ENCODE results near the gene BBS9.

Gene BBS9

DNA sequence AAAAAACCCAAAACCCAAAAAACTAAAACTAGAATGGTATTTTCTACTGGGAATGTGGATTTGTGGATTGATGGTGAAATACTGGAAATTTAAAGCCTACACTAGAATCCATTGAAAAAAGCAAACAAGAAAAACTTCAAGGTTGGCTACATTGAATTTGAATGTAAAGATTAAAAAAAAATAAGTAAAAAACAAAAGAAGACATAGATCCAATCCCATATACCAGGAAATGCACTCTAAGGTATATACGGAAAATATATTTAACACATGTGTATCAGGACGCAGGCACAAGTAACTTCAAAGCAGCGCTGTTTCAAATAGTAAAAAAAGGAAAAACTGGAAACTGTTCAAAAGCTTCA lies 754 bp upstream of the BBS9 start:
- DNase-seq = no peak

DNA sequence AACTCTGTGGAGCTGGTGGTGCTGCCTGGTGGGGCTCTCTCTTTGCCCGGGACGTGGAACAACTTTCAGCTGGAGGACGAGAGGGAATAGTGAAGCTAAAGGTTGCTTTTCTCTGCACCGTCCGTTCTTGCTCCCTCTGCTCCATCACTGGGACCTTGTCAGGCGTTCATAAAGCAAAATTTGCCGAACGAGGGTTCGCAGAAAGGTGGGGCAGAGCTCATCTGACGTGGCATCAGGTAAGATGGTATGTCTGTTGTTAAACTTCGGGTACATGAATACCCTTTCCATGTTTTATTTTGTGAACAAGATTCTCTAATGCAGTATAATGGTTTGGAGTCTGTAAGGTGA lies 416 bp downstream of the BBS9 start:
- no peak for DNase-seq

GRCh38 chr7:33130184-33130583 lies 820 bp downstream of the BBS9 start:
- no peak for DNase-seq

GRCh38 chr7:33137103-33137502 lies 7.7 kb downstream of the BBS9 start:
- DNase-seq = no peak

GRCh38 chr7:33142585-33142984 lies 13.2 kb downstream of the BBS9 start:
- no peak for DNase-seq

- no peak for DNase-seq
These were observed 14.8 kb downstream of the BBS9 start for GRCh38 chr7:33143996-33144718.

DNA sequence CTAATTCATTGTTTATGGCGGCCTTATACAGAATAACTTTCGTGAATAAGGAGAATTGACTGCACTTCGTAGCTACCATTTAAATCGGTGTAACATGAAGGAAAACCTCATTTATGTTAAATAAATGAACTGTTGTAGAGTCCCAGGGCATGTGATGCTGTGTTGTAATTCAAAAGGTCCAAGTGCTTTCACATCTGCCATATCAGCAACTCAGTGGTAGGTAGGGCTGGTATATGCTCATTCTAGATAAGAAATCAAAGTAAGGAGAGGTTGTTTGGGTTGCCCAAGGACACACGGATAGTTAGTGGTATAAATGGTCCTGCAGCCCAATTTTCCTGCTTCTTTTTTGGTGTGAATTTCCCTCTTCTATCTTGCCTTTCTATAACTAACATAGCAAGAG lies 15.8 kb downstream of the BBS9 start:
- no peak for DNase-seq

DNA sequence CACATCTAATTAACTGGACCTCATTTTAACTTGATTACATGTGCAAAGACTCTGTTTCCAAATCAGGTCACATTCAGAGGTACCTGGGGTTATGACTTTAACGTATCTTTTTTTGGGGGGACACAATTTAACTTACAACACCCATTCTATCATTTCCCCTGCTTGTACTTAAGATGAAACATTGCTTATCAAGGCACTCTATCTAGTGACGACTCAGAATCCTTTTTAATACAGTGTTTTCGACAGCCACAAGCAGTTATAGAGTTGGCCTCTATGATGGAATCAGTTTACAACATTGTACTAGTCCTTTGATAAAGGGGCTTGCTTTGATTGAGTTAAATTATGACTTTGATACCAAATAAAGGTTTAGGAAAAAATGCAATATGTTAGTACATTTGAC lies 22.7 kb downstream of the BBS9 start:
- no peak for DNase-seq

GRCh38 chr7:33155811-33156210 lies 26.4 kb downstream of the BBS9 start:
- no peak for DNase-seq

DNA sequence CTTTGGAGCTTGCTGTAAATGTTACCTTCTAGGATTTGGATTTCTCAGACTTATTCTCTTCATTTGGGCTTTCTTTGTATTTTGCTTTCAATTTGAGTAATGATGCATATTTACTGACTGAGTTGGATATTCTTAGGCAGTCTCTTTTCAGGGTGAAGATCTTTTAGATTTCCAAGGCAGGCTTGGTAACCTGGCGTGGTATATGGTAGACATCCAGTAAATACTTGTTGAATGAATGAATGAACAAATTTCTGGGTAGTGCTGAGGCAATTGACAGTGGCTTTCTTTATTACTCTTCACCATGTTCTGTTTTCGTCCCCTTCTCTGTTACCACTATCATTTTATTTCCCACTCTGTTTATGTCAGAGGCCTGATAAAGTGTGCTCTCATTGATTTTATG lies 27.1 kb downstream of the BBS9 start:
- no peak for DNase-seq

DNA sequence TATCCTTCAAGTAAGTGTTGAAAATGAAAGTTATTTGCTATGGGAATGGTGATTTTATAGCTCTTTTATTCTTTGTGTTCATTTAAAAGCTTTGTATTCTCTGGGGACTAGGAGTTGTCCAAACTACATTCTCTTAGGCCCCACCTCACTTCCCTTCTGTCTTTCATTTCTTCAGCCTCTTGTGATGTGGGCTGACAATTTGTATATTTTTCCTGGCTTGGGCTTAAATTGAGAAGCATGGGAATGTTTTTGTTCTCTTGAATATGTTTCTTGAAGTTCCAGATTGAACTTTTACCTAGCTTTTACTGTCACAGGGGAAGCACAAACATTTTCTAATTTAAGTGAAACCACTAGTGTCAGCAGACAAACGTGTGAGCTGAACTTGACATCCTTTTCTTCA lies 27.9 kb downstream of the BBS9 start:
- no peak for DNase-seq

GRCh38 chr7:33157781-33158180 lies 28.4 kb downstream of the BBS9 start:
- no peak for DNase-seq

DNA sequence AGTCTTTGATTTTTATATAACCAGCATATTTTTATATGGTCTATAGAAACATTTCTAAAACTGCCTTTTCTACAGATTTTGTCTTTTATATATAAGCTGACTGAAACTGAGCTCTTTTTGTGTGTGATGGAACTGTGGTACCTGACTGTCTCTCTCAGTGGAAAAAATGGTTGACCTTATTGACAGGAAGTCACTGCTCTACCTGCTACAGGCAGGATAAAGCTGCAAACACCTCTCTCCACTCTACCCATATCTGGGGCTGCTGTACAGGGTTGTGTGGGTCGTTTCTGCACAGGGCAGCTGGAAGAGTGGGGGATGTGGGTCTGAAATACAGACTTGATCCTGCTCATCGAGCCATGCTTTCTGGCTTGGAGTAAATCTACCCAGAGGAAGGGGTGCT lies 48.5 kb downstream of the BBS9 start:
- no peak for DNase-seq

DNA sequence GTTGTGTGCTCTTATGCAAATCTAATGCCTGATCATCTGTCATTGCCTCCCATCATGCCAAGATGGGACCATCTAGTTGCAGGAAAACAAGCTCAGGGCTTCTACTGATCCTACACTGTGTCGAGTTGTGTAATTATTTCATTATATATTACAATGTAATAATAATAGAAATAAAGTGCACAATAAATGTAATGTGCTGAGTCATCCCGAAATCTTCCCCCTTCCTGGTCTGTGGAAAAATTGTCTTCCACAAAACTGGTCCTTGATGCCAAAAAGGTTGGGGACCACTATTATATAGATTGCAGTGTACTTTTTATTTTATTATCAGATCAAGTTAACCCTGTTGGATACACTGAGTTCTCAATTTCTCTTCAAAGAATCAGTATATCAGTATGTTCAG lies 50.2 kb downstream of the BBS9 start:
- DNase-seq = no peak

DNA sequence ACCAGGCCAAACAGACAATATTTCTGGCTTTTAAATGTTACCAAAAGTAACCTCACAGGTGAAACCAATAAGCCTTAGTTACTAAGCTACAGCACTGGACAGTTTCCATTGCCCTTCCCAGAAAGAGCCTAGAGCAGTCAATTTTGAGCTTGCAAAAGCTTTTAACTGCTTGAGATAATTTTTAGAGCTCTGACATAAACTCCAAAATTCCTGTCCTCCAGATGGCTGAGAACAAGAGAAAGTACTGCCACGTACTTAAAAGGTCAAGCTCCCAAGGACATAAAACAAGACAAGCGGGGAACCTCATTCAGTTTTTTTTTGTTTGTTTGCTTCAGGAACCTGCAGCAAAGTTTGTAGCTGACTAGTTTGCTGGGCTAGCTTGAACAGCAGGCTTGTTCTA lies 54.1 kb downstream of the BBS9 start:
- DNase-seq = no peak

GRCh38 chr7:33184828-33185227 lies 55.5 kb downstream of the BBS9 start:
- no peak for DNase-seq

DNA sequence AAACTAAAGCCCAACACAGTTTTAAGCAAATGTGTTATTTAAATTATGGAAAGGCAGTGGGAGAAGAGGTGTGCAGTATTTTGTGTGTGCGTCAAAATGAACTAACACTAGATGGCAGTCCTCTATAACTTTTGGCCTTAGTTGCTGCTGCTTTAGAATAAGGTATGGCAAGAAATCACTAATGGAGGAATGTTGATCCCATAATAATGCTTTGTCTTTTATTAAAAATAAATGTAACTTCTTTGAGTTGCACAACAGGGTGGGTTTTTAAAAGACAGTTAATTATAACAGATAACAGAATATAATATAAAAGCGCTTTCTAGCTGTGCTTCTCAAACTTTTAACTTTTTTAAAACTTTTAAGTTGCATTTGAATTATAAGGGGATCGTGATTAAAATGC lies 56.4 kb downstream of the BBS9 start:
- DNase-seq = peak; percentile 26

DNA sequence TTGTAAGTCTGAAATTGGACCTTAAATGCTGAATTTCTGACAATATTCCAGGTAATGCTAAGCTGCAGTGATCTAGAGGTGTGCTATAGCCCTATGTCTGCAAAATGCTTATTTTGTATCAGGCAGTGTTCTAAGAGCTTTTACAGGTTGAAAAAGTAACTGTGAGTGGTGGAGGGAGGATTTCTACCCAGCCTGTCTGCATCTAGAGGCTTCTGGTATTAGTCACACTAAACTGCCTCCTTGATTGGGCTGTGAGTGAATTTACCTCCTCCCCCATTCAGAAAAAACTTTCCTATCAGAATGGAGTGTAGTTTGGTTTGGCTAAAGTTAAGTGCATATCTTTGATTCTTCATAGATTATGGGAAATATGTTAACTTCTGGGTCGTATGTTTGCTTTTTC lies 56.8 kb downstream of the BBS9 start:
- no peak for DNase-seq

GRCh38 chr7:33190688-33191304 lies 61.4 kb downstream of the BBS9 start:
- DNase-seq = no peak

GRCh38 chr7:33191340-33191739 lies 62.0 kb downstream of the BBS9 start:
- no peak for DNase-seq

GRCh38 chr7:33192695-33193291 lies 63.4 kb downstream of the BBS9 start:
- no peak for DNase-seq

- no peak for DNase-seq
These were observed 64.0 kb downstream of the BBS9 start for GRCh38 chr7:33193308-33193864.

DNA sequence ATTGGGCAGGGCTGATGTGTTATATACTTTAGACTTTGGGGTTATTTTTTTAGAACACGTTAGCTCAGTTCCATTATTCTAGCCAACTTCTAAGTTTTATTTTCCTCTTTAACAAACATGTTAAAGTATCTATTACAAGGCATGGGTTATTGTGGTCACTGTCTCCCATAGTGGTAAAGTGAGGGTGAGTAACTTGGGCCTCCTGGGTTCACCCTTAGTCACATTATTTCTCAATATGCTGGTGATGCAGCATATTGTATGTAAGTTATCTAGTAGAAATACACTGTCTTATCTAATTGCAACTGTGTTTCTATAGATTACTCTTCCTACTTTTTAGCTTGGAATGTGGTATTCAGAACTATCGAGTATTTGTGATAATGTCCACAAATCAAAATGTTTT lies 65.9 kb downstream of the BBS9 start:
- DNase-seq = no peak

DNA sequence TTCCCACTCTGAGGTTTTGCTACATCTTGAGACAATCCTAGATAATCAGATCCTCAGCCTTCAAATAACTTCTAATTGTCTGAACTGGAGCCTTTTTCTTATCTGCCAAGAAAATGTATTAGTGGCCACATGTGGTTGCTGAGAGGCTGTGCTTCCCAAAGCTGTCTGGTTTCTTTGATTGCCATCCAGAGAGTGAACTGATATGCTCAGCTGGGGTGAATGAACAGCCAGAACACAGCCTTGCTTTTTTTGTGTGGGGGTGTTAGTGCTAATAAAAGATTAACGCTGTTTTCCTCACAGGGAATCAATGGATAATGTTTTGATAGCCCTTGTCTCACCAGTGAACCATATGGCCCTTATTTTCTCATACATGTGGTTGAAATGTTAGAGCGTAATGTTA lies 66.9 kb downstream of the BBS9 start:
- DNase-seq = no peak

GRCh38 chr7:33200282-33200681 lies 70.9 kb downstream of the BBS9 start:
- no peak for DNase-seq

All from NCI-H446 treated with DMSO at 0.1 percent for 48 hours (cell line).